Karpas-422 (cell line): ENCODE data around the gene BACE1-AS. TPM values are rescaled to one million over a fixed set of nuclear protein-coding genes. Genes with fewer than 3 reads are reported as not detected.

ENCODE experiments used
- DNase-seq: peaks from one replicate; pipeline ENCODE4 v3.0.0-alpha.2; 2015
- H2AFZ ChIP-seq: fragments of 200-600 bp; sonication (generic); 2 replicates; pipeline ENCODE4 v1.6.1; 2014; ENCODE audit warnings: antibody characterized with exemption, low read length, mixed read lengths
- H3K27ac ChIP-seq: fragments of 200-600 bp; sonication (generic); 2 replicates; pipeline ENCODE4 v1.5.1; 2014; ENCODE audit warnings: mild to moderate bottlenecking, low read length, moderate library complexity
- H3K27me3 ChIP-seq: fragments of 200-600 bp; sonication (generic); 2 replicates; pipeline ENCODE4 v1.6.1; 2014; ENCODE audit warnings: low read length, mixed read lengths
- H3K36me3 ChIP-seq: fragments of 200-600 bp; sonication (generic); 2 replicates; pipeline ENCODE4 v1.6.1; 2014; ENCODE audit warnings: low read length, mixed read lengths; ENCODE audit not compliant: insufficient read depth
- H3K4me1 ChIP-seq: fragments of 200-600 bp; sonication (generic); 2 replicates; pipeline ENCODE4 v1.6.1; 2014; ENCODE audit warnings: mild to moderate bottlenecking, low read length, mixed read lengths
- H3K4me2 ChIP-seq: fragments of 200-600 bp; sonication (generic); 2 replicates; pipeline ENCODE4 v1.6.1; 2014; ENCODE audit warnings: low read length, low read depth, mild to moderate bottlenecking; ENCODE audit not compliant: poor library complexity, severe bottlenecking
- H3K4me3 ChIP-seq: fragments of 200-600 bp; sonication (generic); 2 replicates; pipeline ENCODE4 v1.5.1; 2014; ENCODE audit warnings: mild to moderate bottlenecking, antibody characterized with exemption, low read length, mixed read lengths
- H3K79me2 ChIP-seq: fragments of 200-600 bp; sonication (generic); 2 replicates; pipeline ENCODE4 v1.6.1; 2014; ENCODE audit warnings: mild to moderate bottlenecking, low read length, mixed read lengths
- H3K9ac ChIP-seq: fragments of 200-600 bp; sonication (generic); 2 replicates; pipeline ENCODE4 v1.6.0; 2014; ENCODE audit warnings: low read length
- H3K9me2 ChIP-seq: fragments of 200-600 bp; sonication (generic), shearing (Covaris generic); replicated peaks from 2 replicates; pipeline ENCODE4 v1.6.0; 2014; ENCODE audit warnings: mild to moderate bottlenecking, low read length, moderate library complexity; ENCODE audit not compliant: insufficient read depth
- H3K9me3 ChIP-seq: fragments of 300-700, 200-600 bp; sonication (generic); 2 replicates; pipeline ENCODE4 v1.6.1; 2014; ENCODE audit warnings: low read length, mixed read lengths
- H4K20me1 ChIP-seq: fragments of 200-600 bp; sonication (generic); 2 replicates; pipeline ENCODE4 v1.6.1; 2014; ENCODE audit warnings: mild to moderate bottlenecking, antibody characterized with exemption, low read length, low read depth; ENCODE audit not compliant: insufficient read depth
- total RNA-seq: library from RNA; depleted of rRNA; stranded (reverse); fragments of >200 nt; shearing (Covaris generic); gene quantifications from 2 replicates; pipeline ENCODE4 v1.2.3, GENCODE V29; 2014; ENCODE audit warnings: low replicate concordance

BACE1-AS gene
- total RNA-seq, 1 experiment from 2014 or later: 2.9 TPM

DNA sequence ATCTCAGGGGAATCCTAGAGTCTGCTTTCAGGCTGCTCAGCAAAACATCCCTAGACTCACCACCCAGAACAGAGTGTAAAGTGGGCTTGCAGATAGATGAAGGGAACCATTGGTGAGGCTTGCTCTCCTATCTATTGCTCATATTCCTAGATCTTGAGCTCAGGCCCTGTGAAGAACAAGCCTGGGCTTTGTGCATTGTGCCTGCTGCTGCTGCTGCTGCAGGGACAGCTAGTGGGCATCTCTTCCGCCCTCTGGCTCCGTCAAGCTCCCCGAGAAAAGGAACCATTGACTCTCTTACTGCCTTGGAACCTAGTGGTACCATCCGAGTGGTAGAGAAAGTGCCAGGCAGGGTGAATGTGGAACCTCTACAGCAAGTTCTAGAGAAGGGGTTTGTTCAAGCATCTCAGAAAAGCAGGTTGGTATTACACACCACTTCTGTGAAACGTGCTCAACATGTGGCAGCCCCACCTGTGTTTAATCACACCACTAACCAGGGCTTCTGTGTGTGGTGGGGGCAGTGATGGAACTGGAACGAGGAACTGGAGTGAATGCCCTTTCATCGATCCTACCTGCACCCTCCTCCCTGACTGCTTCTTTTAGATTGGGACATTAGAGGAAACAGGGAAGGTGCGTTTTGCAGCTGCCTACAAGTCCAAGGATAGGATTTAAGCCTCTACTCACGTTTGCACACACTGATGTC is 4.4 kb downstream of the BACE1-AS start:
- Histone ChIP-seq H3K9ac (no peak overlapping the region), H2AFZ (no peak overlapping the region), H3K9me2 (no peaks in the 10 kb centered on the region), H3K27me3 (no peaks in the 10 kb centered on the region), H3K4me1 (no peaks in the 10 kb centered on the region), H3K36me3 (no peaks in the 10 kb centered on the region), H4K20me1 (no peaks in the 10 kb centered on the region), H3K79me2 (no peaks in the 10 kb centered on the region), H3K4me3 (no peak overlapping the region), H3K9me3 (no peaks in the 10 kb centered on the region), H3K27ac (no peak overlapping the region), H3K4me2 (no peak overlapping the region)
- DNase-seq: no peak

DNA sequence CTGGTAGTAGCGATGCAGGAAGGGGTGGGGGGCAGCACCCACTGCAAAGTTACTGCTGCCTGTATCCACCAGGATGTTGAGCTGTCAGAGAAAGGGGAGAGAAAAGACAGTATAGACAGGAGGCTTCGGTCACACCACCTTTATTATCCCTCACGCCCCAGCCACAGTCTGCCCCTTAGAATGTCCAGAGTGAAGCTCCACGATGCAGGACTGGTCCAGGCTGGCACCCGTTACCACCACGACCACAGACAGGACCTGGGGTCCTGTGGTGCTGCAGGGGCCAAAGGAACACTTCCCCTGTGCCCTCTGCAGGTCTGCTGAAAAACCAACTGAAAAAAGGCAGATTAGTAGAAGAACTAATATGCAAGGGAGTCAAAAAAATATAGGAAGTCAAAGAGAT is 5.7 kb downstream of the BACE1-AS start:
- Histone ChIP-seq H3K36me3 (no peaks in the 10 kb centered on the region), H3K9me3 (no peaks in the 10 kb centered on the region), H3K79me2 (no peaks in the 10 kb centered on the region), H3K4me1 (no peaks in the 10 kb centered on the region), H3K4me2 (no peak overlapping the region), H3K4me3 (no peak overlapping the region), H4K20me1 (no peaks in the 10 kb centered on the region), H3K27me3 (no peaks in the 10 kb centered on the region), H3K9me2 (no peaks in the 10 kb centered on the region), H3K9ac (no peak overlapping the region), H2AFZ (no peak overlapping the region), H3K27ac (no peak overlapping the region)
- DNase-seq: no peak

DNA sequence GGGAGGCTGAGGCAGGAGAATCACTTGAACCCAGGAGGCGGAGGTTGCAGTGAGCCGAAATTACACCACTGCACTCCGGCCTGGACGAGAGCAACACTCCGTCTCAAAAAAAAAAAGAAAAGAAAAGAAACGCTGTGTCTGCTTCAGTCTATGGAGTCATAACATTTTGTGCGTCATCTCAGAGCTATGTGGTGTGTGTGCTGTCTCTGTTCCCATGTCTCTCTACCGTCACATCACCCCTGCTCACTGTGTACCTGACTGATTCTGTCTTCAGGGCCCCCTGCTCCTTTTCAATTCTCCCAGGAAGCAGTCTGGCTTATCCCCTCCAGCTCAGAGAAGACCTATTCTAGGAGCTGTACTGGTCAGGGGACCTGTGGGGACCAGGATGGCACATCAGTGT is 7.0 kb downstream of the BACE1-AS start:
- H3K4me2 ChIP-seq: no peak overlapping the region
- H3K9ac ChIP-seq: no peak overlapping the region
- H3K4me1 ChIP-seq: no peaks in the 10 kb centered on the region
- H3K4me3 ChIP-seq: no peak overlapping the region
- H3K9me3 ChIP-seq: no peaks in the 10 kb centered on the region
- no peak overlapping the region for H2AFZ ChIP-seq
- no peaks in the 10 kb centered on the region for H3K79me2 ChIP-seq
- H3K27me3 ChIP-seq: no peaks in the 10 kb centered on the region
- H4K20me1 ChIP-seq: no peaks in the 10 kb centered on the region
- no peaks in the 10 kb centered on the region for H3K9me2 ChIP-seq
- DNase-seq: no peak
- no peak overlapping the region for H3K27ac ChIP-seq
- no peaks in the 10 kb centered on the region for H3K36me3 ChIP-seq

DNA sequence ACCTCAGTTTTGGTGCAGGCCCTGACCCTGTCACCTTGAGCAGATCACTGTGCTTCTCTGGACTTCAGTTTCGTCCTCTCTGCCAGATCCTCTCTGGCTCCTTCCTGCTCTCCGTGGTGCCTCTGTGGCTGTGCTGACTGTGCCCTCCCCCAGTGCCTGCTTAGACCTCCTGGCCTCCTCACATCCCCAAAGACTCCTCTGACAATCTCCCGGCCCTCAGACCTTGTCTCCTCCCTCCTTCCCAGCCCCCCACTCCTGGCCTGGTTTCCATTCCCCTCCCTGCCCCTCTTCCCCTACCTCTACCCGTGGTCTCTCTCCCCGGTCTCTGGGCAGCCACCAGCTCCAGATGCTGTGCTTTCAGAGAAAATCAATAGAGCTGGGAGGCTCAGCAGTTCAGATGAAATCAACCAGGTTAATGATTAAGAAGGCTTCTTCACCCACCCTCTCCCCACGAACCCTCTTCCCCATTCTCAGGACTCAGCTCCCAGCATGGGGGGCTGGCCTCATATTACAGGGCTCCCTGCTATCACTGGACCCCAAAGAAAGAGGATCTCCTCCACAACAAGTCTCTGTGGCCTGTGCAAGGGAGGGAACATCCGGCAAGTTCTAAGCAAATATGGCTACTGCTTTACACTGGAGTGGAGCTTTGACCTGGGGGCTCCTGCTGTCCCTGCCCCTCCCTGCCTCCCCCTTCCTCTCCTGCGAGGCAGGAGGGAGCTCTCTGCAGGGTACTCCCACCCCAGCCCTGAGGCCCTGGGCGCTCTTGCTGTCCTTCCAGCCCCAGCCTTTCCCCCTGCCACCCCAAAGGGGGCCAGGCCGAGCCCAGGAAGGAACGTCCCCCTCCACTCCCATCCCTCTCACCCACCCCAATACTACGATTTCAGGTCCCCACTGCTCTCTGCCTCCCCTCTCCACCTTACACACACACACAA is 8.5 kb downstream of the BACE1-AS start:
- no peaks in the 10 kb centered on the region for H3K4me1 ChIP-seq
- H2AFZ ChIP-seq: no peak overlapping the region
- no peaks in the 10 kb centered on the region for H3K27me3 ChIP-seq
- no peaks in the 10 kb centered on the region for H3K9me3 ChIP-seq
- H3K79me2 ChIP-seq: no peaks in the 10 kb centered on the region
- H3K4me2 ChIP-seq: no peak overlapping the region
- no peak overlapping the region for H3K4me3 ChIP-seq
- H3K36me3 ChIP-seq: no peaks in the 10 kb centered on the region
- no peaks in the 10 kb centered on the region for H3K9me2 ChIP-seq
- H3K9ac ChIP-seq: no peak overlapping the region
- H3K27ac ChIP-seq: no peak overlapping the region
- H4K20me1 ChIP-seq: no peaks in the 10 kb centered on the region
- no peak for DNase-seq

GRCh38 chr11:117300283-117300663 is 9.1 kb downstream of the BACE1-AS start:
- Histone ChIP-seq H3K9ac (no peak overlapping the region), H3K9me3 (no peaks in the 10 kb centered on the region), H3K9me2 (no peaks in the 10 kb centered on the region), H3K4me3 (no peak overlapping the region), H3K27me3 (no peaks in the 10 kb centered on the region), H2AFZ (no peak overlapping the region), H3K27ac (no peak overlapping the region), H3K4me1 (no peaks in the 10 kb centered on the region), H3K36me3 (no peaks in the 10 kb centered on the region), H3K4me2 (no peak overlapping the region), H4K20me1 (no peaks in the 10 kb centered on the region), H3K79me2 (no peaks in the 10 kb centered on the region)
- DNase-seq: no peak

- Histone ChIP-seq H3K4me2 (no peak overlapping the region), H3K27ac (no peak overlapping the region), H3K36me3 (no peaks in the 10 kb centered on the region), H3K4me3 (no peak overlapping the region), H3K9me2 (no peaks in the 10 kb centered on the region), H3K79me2 (no peaks in the 10 kb centered on the region), H3K27me3 (no peaks in the 10 kb centered on the region), H2AFZ (no peak overlapping the region), H3K9ac (no peak overlapping the region), H3K9me3 (no peaks in the 10 kb centered on the region), H4K20me1 (no peaks in the 10 kb centered on the region), H3K4me1 (no peaks in the 10 kb centered on the region)
- no peak for DNase-seq
Observed at GRCh38 chr11:117300773-117301172, 9.6 kb downstream of the BACE1-AS start.

DNA sequence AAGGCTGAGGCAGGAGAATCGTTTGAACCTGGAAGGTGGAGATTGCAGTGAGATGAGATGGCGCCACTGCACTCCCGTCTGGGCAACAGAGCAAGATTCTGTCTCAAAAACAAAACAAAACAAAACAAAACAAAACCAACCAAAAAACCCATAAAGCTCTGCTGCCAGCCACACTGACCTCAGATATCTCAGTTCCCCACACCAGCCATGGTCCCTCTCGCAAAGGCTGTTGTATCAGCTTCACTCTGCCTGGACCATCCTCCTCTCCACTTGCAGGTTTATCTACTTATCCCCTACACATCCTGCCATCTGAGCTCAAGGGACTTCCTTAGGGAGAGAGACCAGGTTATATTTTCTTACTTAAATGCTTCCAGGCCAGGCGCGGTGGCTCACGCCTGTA is 11.1 kb downstream of the BACE1-AS start:
- no peak overlapping the region for H3K27ac ChIP-seq
- no peak overlapping the region for H3K9ac ChIP-seq
- no peak overlapping the region for H3K4me3 ChIP-seq
- H4K20me1 ChIP-seq: no peaks in the 10 kb centered on the region
- DNase-seq: no peak
- H2AFZ ChIP-seq: no peak overlapping the region
- H3K9me2 ChIP-seq: no peaks in the 10 kb centered on the region
- H3K79me2 ChIP-seq: no peaks in the 10 kb centered on the region
- H3K27me3 ChIP-seq: no peaks in the 10 kb centered on the region
- H3K4me1 ChIP-seq: no peaks in the 10 kb centered on the region
- H3K36me3 ChIP-seq: no peaks in the 10 kb centered on the region
- H3K9me3 ChIP-seq: no peaks in the 10 kb centered on the region
- H3K4me2 ChIP-seq: no peak overlapping the region

DNA sequence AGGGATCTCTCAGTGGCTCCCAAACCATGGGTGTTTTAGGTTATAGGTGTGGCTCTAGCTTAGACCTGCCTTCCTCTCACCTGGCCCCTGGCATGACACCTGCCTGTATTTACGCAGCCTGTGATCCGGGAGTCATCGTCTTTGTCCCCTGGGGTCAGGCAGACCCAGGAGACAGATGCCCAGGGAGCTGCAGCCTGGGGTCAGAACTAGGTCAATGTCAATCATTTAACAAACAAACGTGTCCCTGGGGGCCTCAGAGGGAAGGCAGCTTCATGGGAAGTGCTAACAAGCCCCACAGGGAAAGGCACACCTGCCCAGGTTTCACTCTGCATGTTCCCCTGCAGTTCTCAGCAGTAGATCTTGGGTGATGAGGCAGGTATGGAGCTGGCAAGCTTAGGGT is 12.0 kb downstream of the BACE1-AS start:
- H2AFZ ChIP-seq: no peak overlapping the region
- H4K20me1 ChIP-seq: no peaks in the 10 kb centered on the region
- no peak overlapping the region for H3K27ac ChIP-seq
- no peak overlapping the region for H3K9ac ChIP-seq
- no peaks in the 10 kb centered on the region for H3K79me2 ChIP-seq
- H3K36me3 ChIP-seq: no peaks in the 10 kb centered on the region
- no peak overlapping the region for H3K4me2 ChIP-seq
- H3K9me3 ChIP-seq: no peaks in the 10 kb centered on the region
- DNase-seq: no peak
- no peaks in the 10 kb centered on the region for H3K4me1 ChIP-seq
- H3K27me3 ChIP-seq: no peaks in the 10 kb centered on the region
- H3K9me2 ChIP-seq: no peaks in the 10 kb centered on the region
- H3K4me3 ChIP-seq: no peak overlapping the region
